OCI-LY3 (cell line): ENCODE results near the gene PPP1R3G.

Source experiments
- H2AFZ ChIP-seq: fragments of 200-600, 300-600 bp; shearing (Covaris generic); 2 replicates; pipeline ENCODE4 v1.6.0; 2014; ENCODE audit warnings: antibody characterized with exemption, low read depth, low read length
- H3K27ac ChIP-seq: fragments of 200-600, 300-600 bp; sonication (generic); 2 replicates; pipeline ENCODE4 v1.5.1; 2014; ENCODE audit warnings: mild to moderate bottlenecking, low read length, moderate library complexity, mixed read lengths
- H3K27me3 ChIP-seq: fragments of 200-600, 300-600 bp; sonication (generic); 2 replicates; pipeline ENCODE4 v1.6.1; 2014; ENCODE audit warnings: low read depth, low read length, mixed read lengths
- H3K36me3 ChIP-seq: fragments of 200-600, 300-600 bp; sonication (generic); replicated peaks from 2 replicates; pipeline ENCODE3; 2014; ENCODE audit warnings: low read depth, low read length, mixed read lengths
- H3K4me1 ChIP-seq: fragments of 300-600, 200-600 bp; sonication (generic); 2 replicates; pipeline ENCODE4 v1.6.1; 2014; ENCODE audit warnings: low read length, mixed read lengths
- H3K4me2 ChIP-seq: fragments of 200-600, 300-600 bp; sonication (generic); 2 replicates; pipeline ENCODE4 v1.6.1; 2014; ENCODE audit warnings: low read length, mixed read lengths
- H3K4me3 ChIP-seq: fragments of 300-600, 200-600 bp; sonication (generic); 2 replicates; pipeline ENCODE4 v1.5.1; 2014; ENCODE audit warnings: antibody characterized with exemption, mild to moderate bottlenecking, low read length, moderate library complexity
- H3K79me2 ChIP-seq: fragments of 300-600, 200-600 bp; shearing (Covaris generic); 2 replicates; pipeline ENCODE4 v1.6.1; 2014; ENCODE audit warnings: mild to moderate bottlenecking, low read length, mixed read lengths
- H3K9ac ChIP-seq: fragments of 300-600, 200-600 bp; shearing (Covaris generic); 2 replicates; pipeline ENCODE4 v1.6.0; 2014; ENCODE audit warnings: mild to moderate bottlenecking, low read length, moderate library complexity
- H3K9me3 ChIP-seq: fragments of 200-600, 300-600 bp; shearing (Covaris generic); 2 replicates; pipeline ENCODE4 v1.6.1; 2014; ENCODE audit warnings: low read length, mixed read lengths; ENCODE audit not compliant: insufficient read depth
- H4K20me1 ChIP-seq: fragments of 200-600, 300-600 bp; sonication (generic); 2 replicates; pipeline ENCODE4 v1.6.1; 2016; ENCODE audit warnings: low read length, mixed read lengths; ENCODE audit not compliant: insufficient read depth
- CTCF ChIP-seq: fragments of 200-600, 300-600 bp; sonication (generic); IDR thresholded peaks from 2 replicates; pipeline ENCODE4 v1.5.1; 2014; ENCODE audit warnings: antibody characterized with exemption, low read length, low read depth
- EZH2phosphoT487 ChIP-seq: fragments of 200-600 bp; shearing (Covaris generic); IDR thresholded peaks from 2 replicates; pipeline ENCODE4 v1.6.1; 2018; ENCODE audit warnings: antibody characterized with exemption, mixed run types, low read depth

The PPP1R3G gene

GRCh38 chr6:5135788-5136376 is 50.7 kb downstream of the PPP1R3G start:
- Histone ChIP-seq H2AFZ (no peak overlapping the region), H3K4me2 (peak overlapping the region; percentile 43), H3K9ac (no peak overlapping the region), H3K4me1 (peaks cover 27% of the 10 kb centered on the region), H3K27ac (no peak overlapping the region), H4K20me1 (no peaks in the 10 kb centered on the region), H3K4me3 (0 out of 2 replicates have a peak overlapping the region, but pooled peaks have one; percentile 21), H3K79me2 (no peaks in the 10 kb centered on the region), H3K9me3 (no peaks in the 10 kb centered on the region), H3K27me3 (no peaks in the 10 kb centered on the region), H3K36me3 (no peaks in the 10 kb centered on the region)
- TF ChIP-seq CTCF (peak; percentile 58), EZH2phosphoT487 (no peak)

- no peaks in the 10 kb centered on the region for H4K20me1 ChIP-seq
- no peaks in the 10 kb centered on the region for H3K79me2 ChIP-seq
- H3K27me3 ChIP-seq = no peaks in the 10 kb centered on the region
- H3K27ac ChIP-seq = no peak overlapping the region
- H2AFZ ChIP-seq = no peak overlapping the region
- no peaks in the 10 kb centered on the region for H3K9me3 ChIP-seq
- peaks cover 28% of the 10 kb centered on the region for H3K4me1 ChIP-seq
- no peak overlapping the region for H3K9ac ChIP-seq
- H3K36me3 ChIP-seq = no peaks in the 10 kb centered on the region
- no peak overlapping the region for H3K4me3 ChIP-seq
- TF ChIP-seq CTCF (no peak), EZH2phosphoT487 (no peak)
- H3K4me2 ChIP-seq = no peak overlapping the region
These were observed 51.7 kb downstream of the PPP1R3G start for GRCh38 chr6:5136851-5137250.
